Neural progenitor cell (in vitro differentiated cells): ENCODE results near the gene UPK2. TPM values are rescaled to one million over a fixed set of nuclear protein-coding genes. Genes with fewer than 3 reads are reported as not detected.

Source experiments
- DNase-seq: peaks from one replicate; pipeline ENCODE4 v3.0.0-alpha.2; 2016; ENCODE audit warnings: low spot score
- H2AFZ ChIP-seq: fragments of 200-600 bp; sonication (generic); replicated peaks from 2 replicates; pipeline ENCODE4 v1.6.1; 2016; ENCODE audit warnings: antibody characterized with exemption
- H3F3A ChIP-seq: fragments of 200-600 bp; sonication (generic); 2 replicates; pipeline ENCODE4 v1.6.1; 2016; ENCODE audit warnings: antibody characterized with exemption, low read depth
- H3K27ac ChIP-seq: fragments of 200-600 bp; sonication (generic); 2 replicates; pipeline ENCODE4 v1.5.1; 2016; ENCODE audit warnings: mild to moderate bottlenecking
- H3K27me3 ChIP-seq: fragments of 200-600 bp; sonication (generic); 2 replicates; pipeline ENCODE4 v1.6.1; 2016; ENCODE audit warnings: mild to moderate bottlenecking, moderate library complexity
- H3K36me3 ChIP-seq: fragments of 200-600 bp; sonication (generic); 2 replicates; pipeline ENCODE4 v1.5.1; 2016
- H3K4me1 ChIP-seq: fragments of 200-600 bp; sonication (generic); 2 replicates; pipeline ENCODE4 v1.6.1; 2016; ENCODE audit warnings: mixed run types
- H3K4me2 ChIP-seq: fragments of 200-600 bp; sonication (generic); 2 replicates; pipeline ENCODE4 v1.6.1; 2016
- H3K4me3 ChIP-seq: fragments of 200-600 bp; sonication (generic); 2 replicates; pipeline ENCODE4 v1.5.1; 2016
- H3K79me2 ChIP-seq: fragments of 200-600 bp; sonication (generic); 2 replicates; pipeline ENCODE4 v1.6.1; 2016; ENCODE audit warnings: low read depth
- H3K9ac ChIP-seq: fragments of 200-600 bp; sonication (generic); 2 replicates; pipeline ENCODE4 v1.6.1; 2016
- H3K9me3 ChIP-seq: fragments of 200-600 bp; sonication (generic); 2 replicates; pipeline ENCODE4 v1.5.1; 2016; ENCODE audit warnings: low read depth
- H4K20me1 ChIP-seq: fragments of 200-600 bp; sonication (generic); 2 replicates; pipeline ENCODE4 v1.6.1; 2016; ENCODE audit warnings: low read depth
- H3K27ac Mint-ChIP-seq: 3 replicates; pipeline ENCODE4 v1.8.0; 2021; ENCODE audit warnings: mixed read lengths
- H3K27me3 Mint-ChIP-seq: 2 replicates; pipeline ENCODE4 v1.8.0; 2022; ENCODE audit warnings: low read depth, mild to moderate bottlenecking, inconsistent platforms, moderate library complexity, mixed read lengths; ENCODE audit not compliant: insufficient read depth
- H3K36me3 Mint-ChIP-seq: 3 replicates; pipeline ENCODE4 v1.8.0; 2021; ENCODE audit warnings: mixed read lengths
- H3K4me1 Mint-ChIP-seq: 3 replicates; pipeline ENCODE4 v1.8.0; 2021; ENCODE audit warnings: mixed read lengths
- H3K4me3 Mint-ChIP-seq: 3 replicates; pipeline ENCODE4 v1.8.0; 2021; ENCODE audit warnings: mild to moderate bottlenecking, moderate library complexity, mixed read lengths
- H3K9me3 Mint-ChIP-seq: 3 replicates; pipeline ENCODE4 v1.8.0; 2020; ENCODE audit warnings: mixed read lengths
- EZH2 ChIP-seq: fragments of 200-600 bp; sonication (generic); IDR thresholded peaks from 2 replicates; pipeline ENCODE4 v1.6.1; 2017; ENCODE audit warnings: antibody characterized with exemption, mild to moderate bottlenecking, moderate library complexity
- EZH2phosphoT487 ChIP-seq: fragments of 200-600 bp; sonication (generic); IDR thresholded peaks from 2 replicates; pipeline ENCODE4 v1.6.1; 2017; ENCODE audit warnings: antibody characterized with exemption
- total RNA-seq: library from RNA; depleted of rRNA; stranded (reverse); fragments of >200 nt; gene quantifications from 2 replicates; pipeline ENCODE4 v1.2.3, GENCODE V29; 2015; ENCODE audit warnings: low replicate concordance
- TF ChIP-seq, protein P1 (sequence below): fragments of 200-600 bp; sonication (generic); IDR thresholded peaks from 2 replicates; pipeline ENCODE4 v1.5.1; 2017; ENCODE audit warnings: antibody characterized with exemption, mild to moderate bottlenecking

The UPK2 gene
- total RNA-seq, 1 donor from 2014 or later, result not detected

DNA sequence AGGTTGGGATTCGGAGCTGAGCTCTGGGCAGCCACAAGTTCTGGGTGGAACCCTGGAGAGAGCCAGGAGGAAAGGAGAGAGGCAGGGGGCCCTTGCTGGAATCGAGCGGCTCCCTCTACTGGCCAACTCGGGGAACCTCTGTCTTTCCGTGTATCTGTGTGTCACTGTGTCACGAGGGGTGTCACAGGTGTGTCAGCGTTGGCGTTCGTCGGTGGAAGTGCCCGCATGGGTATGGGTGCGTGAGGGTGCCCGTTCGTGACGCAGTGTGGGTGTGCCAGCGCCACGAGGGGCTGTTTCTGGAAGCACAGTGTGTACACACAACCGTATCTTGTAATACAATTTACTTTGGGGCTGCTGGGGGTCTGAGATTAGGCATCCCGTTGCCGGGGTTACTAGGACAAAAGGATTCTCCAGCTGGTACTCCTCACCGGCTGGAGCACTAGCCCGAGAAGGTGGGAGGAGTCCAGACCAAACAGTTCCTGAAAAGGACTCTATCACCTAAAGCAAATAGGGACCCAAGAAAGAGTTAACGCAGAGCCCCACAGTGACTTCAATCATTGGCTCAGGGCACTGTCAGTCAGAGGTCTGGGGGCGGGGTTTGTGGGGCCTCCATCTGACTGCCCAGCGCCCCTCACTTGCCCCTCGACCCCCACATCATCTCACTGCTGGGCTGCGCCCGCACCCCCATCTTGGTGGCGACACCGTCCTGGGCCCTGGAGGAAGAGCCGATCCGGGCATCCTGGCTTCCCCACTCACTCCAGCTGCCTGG lies 27.8 kb upstream of the UPK2 start:
- Histone ChIP-seq H3K9me3 (no peaks in the 10 kb centered on the region), H2AFZ (peak overlapping the region; percentile 47), H3K9ac (no peak overlapping the region), H3K79me2 (peaks cover 22% of the 10 kb centered on the region), H3K4me1 (peaks cover 29% of the 10 kb centered on the region), H4K20me1 (peaks cover 28% of the 10 kb centered on the region), H3K4me3 (peak overlapping the region; percentile 73), H3F3A (peaks cover 27% of the 10 kb centered on the region), H3K27ac (peak overlapping the region; percentile 6), H3K27me3 (peaks cover 9% of the 10 kb centered on the region), H3K4me2 (peak overlapping the region; percentile 79), H3K36me3 (no peaks in the 10 kb centered on the region)
- peaks cover 21% of the 10 kb centered on the region for H3K27me3 Mint-ChIP-seq
- no peaks in the 10 kb centered on the region for H3K36me3 Mint-ChIP-seq
- H3K4me1 Mint-ChIP-seq, result peaks cover 47% of the 10 kb centered on the region
- H3K4me3 Mint-ChIP-seq, result peak overlapping the region; percentile 97
- TF ChIP-seq, protein P1, sequence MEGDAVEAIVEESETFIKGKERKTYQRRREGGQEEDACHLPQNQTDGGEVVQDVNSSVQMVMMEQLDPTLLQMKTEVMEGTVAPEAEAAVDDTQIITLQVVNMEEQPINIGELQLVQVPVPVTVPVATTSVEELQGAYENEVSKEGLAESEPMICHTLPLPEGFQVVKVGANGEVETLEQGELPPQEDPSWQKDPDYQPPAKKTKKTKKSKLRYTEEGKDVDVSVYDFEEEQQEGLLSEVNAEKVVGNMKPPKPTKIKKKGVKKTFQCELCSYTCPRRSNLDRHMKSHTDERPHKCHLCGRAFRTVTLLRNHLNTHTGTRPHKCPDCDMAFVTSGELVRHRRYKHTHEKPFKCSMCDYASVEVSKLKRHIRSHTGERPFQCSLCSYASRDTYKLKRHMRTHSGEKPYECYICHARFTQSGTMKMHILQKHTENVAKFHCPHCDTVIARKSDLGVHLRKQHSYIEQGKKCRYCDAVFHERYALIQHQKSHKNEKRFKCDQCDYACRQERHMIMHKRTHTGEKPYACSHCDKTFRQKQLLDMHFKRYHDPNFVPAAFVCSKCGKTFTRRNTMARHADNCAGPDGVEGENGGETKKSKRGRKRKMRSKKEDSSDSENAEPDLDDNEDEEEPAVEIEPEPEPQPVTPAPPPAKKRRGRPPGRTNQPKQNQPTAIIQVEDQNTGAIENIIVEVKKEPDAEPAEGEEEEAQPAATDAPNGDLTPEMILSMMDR, result peak; percentile 97
- TF ChIP-seq EZH2phosphoT487, result no peak
- no peak for TF ChIP-seq EZH2
- peak; percentile 93 for DNase-seq
- H3K9me3 Mint-ChIP-seq, result no peaks in the 10 kb centered on the region
- peak overlapping the region; percentile 91 for H3K27ac Mint-ChIP-seq

DNA sequence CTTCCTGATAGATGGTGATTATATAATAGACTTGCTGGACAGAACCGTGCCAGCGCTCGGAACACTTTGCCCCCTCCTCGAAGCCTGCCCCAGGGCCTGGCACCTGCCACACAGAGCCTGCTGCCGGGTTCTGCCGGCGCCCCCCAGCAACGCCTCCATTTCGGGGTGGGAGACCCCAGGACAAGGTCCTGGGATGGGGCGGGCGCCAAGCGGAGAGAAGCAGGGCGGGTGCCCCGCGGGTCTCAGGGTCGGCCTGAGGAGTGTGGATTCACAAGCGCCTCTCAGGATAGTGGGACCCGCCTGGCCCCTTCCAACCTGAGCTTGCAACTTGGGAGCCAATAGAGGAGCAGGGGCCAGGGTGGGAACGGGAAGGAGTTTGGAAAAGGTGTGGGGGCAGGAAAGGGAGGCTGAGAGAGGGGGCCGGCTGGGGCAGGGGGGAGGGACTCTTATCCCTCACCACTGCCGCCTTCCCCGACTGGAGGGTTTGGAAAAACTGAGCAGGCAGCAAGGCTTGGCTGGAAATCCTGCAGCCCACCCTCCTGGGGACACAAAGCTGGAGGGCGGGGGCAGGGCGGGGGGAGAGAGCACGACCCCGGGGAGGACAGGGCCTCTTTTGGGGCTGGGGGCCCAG lies 27.1 kb upstream of the UPK2 start:
- Mint-ChIP-seq H3K27me3 (peaks cover 21% of the 10 kb centered on the region), H3K9me3 (no peaks in the 10 kb centered on the region), H3K36me3 (no peaks in the 10 kb centered on the region), H3K27ac (peak overlapping the region; percentile 91), H3K4me1 (peaks cover 40% of the 10 kb centered on the region), H3K4me3 (peak overlapping the region; percentile 97)
- H3K79me2 ChIP-seq, result peaks cover 15% of the 10 kb centered on the region
- H3K27me3 ChIP-seq, result peaks cover 9% of the 10 kb centered on the region
- no peak for DNase-seq
- H3K36me3 ChIP-seq, result no peaks in the 10 kb centered on the region
- H3K4me2 ChIP-seq, result peak overlapping the region; percentile 79
- H3K9ac ChIP-seq, result no peak overlapping the region
- H3K9me3 ChIP-seq, result no peaks in the 10 kb centered on the region
- peaks cover 22% of the 10 kb centered on the region for H3K4me1 ChIP-seq
- H2AFZ ChIP-seq, result peak overlapping the region; percentile 47
- no peak for TF ChIP-seq EZH2phosphoT487
- TF ChIP-seq, protein P1, result no peak
- TF ChIP-seq EZH2, result no peak
- H3K4me3 ChIP-seq, result peak overlapping the region; percentile 73
- peaks cover 27% of the 10 kb centered on the region for H3F3A ChIP-seq
- H4K20me1 ChIP-seq, result peaks cover 21% of the 10 kb centered on the region
- peak overlapping the region; percentile 6 for H3K27ac ChIP-seq

DNA sequence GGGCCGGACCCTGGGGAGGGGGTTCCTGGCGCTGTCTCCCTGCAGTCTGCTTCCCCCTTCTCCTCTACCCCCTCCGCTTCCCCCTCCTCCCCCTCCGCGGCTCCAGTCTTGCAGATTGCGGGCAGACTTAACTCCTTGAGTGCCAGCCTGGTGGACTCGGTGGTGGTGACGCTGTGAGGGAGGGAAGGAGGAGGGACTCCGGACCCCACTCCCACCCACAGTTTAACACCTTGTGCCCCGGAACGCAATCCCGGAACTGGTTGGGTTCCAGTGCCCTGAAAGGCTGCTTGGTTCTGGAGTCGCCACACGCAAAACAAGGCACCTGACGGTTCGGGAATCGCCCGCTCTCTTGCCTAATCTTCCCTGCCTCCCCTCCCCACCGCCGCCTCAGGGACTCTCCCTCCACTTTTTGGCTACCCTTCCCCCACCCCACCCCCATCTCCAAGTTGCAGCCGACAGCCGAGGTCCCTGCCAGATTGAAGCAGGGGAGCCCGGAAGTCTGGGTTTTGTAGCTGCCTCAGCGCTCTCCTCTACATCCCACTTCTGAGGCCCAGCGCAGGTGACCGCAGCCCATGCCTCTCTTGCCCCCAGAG lies 26.5 kb upstream of the UPK2 start:
- Histone ChIP-seq H2AFZ (no peak overlapping the region), H3K27ac (no peak overlapping the region)

More for the DNA sequence above, 26.5 kb upstream of the UPK2 start:
- TF ChIP-seq EZH2phosphoT487 (no peak), EZH2 (no peak)
- TF ChIP-seq, protein P1, result no peak
- peak overlapping the region; percentile 73 for H3K4me3 ChIP-seq
- H3K79me2 ChIP-seq, result peaks cover 9% of the 10 kb centered on the region
- peaks cover 18% of the 10 kb centered on the region for H3K4me1 ChIP-seq
- H3K4me1 Mint-ChIP-seq, result peaks cover 34% of the 10 kb centered on the region
- H3K27me3 ChIP-seq, result peaks cover 9% of the 10 kb centered on the region
- peaks cover 27% of the 10 kb centered on the region for H3F3A ChIP-seq
- peak overlapping the region; percentile 79 for H3K4me2 ChIP-seq
- H3K27me3 Mint-ChIP-seq, result peaks cover 20% of the 10 kb centered on the region
- peak overlapping the region; percentile 97 for H3K4me3 Mint-ChIP-seq
- no peak overlapping the region for H3K9ac ChIP-seq
- H3K9me3 Mint-ChIP-seq, result no peaks in the 10 kb centered on the region
- H3K9me3 ChIP-seq, result no peaks in the 10 kb centered on the region
- no peak overlapping the region for H3K27ac Mint-ChIP-seq
- H4K20me1 ChIP-seq, result peaks cover 14% of the 10 kb centered on the region
- no peaks in the 10 kb centered on the region for H3K36me3 Mint-ChIP-seq
- DNase-seq, result peak; percentile 94
- no peaks in the 10 kb centered on the region for H3K36me3 ChIP-seq
